Measurements from ENCODE around the gene RGS11.
"Not testable (repeated sequence)": the region's sequence is repeated elsewhere in the genome, so short reads cannot be mapped to it uniquely, and the experiment has no call there.

RGS11 gene

DNA sequence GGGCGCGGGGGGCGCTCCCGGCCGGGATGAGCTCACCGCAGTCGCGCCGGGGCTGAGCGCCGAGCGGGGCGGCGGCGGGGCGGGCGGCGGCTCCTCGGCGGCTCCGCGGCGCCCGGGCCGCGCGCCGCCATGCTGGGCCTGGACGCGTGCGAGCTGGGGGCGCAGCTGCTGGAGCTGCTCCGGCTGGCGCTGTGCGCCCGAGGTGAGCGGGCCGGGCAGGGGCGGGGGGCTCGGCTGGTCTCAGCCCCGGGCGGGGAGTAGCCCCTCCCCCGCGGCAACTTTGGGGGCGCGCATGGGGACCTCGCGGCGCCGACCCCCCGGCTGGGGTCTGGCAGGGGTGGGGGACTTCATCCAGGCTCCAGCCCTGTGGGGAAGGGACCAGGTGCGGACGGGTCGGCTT lies 4.8 kb upstream of the RGS11 start, which contains the start of gene ARHGDIG:
Gene ARHGDIG, plus strand, starts transcription at position 40 of the 400 bp plus-strand sequence. Its CDS starts 90 bp downstream, at position 130.
- no peak for DNase-seq (ENCODE audit: low read depth in 2 of 2)

DNA sequence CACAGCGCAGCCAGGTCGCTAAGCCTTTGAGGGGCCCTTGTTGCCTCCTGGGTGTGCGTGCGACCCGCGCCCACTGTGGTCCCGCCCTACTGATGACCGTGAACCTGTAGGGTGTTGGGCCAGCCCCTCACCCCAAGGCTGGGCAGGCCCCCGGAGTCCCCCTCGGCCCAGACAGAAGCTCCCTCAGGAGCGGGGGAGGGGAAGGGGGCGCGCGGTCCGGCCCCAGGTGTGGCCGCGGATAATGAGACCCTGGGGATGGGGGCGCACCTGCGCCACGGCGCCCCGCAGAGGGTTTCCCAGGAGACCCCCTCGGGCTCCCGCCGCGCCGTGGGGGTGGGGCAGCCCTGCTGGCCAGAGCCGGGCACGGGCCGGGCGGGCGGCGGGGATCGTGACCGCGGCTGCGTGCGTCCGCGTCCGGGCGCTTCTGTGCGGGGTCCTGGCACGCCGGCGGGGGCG lies 4.3 kb upstream of the RGS11 start:
- DNase-seq (ENCODE audit: low read depth in 2 of 2): no peak

DNA sequence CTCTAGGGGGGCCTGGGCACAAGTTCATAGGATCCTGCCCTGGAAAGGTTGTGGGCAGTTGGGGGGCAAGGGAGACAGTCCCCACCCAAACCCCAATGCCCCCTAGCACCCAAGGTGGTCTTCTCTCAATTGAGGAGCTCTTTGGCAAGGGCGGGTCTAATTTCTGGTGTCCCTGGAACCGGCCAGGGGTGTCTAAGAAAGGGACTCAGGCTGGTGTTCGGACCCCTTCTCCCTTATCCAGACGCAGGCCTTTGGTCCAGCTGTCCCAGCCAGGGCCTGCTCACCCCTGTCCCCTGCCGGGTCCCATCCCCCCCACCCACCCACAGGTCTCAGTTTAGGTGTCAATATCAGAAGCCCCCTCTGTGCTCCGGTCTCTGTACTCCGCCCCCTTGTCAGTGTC lies 3.8 kb upstream of the RGS11 start:
- no peak for DNase-seq (ENCODE audit: low read depth in 2 of 2)

DNA sequence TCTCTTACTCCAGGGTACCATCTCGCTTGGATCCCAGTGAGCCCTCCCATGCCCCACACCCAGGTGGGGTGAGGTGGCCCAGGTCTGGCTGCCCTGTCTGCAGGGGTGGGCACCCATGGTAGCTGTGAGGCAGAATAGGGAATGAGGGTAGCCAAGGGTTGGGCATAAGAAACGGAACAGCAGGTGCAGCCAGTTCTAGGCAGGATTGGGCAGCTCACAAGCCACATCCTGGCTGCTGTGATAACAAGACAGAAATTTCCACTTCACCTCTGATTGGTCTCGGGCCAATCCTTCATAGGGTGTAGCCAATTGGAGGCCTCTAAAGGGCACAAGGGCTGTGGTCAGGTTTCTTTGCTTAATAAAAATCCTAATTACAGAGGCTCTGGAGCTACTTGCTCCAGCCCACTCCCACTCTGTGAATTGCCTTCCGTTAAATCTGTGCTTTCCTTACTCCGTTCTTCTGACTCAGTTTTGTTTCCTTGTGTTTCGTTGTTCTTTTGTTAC lies 3.2 kb upstream of the RGS11 start:
- no peak for DNase-seq (ENCODE audit: low read depth in 2 of 2)

DNA sequence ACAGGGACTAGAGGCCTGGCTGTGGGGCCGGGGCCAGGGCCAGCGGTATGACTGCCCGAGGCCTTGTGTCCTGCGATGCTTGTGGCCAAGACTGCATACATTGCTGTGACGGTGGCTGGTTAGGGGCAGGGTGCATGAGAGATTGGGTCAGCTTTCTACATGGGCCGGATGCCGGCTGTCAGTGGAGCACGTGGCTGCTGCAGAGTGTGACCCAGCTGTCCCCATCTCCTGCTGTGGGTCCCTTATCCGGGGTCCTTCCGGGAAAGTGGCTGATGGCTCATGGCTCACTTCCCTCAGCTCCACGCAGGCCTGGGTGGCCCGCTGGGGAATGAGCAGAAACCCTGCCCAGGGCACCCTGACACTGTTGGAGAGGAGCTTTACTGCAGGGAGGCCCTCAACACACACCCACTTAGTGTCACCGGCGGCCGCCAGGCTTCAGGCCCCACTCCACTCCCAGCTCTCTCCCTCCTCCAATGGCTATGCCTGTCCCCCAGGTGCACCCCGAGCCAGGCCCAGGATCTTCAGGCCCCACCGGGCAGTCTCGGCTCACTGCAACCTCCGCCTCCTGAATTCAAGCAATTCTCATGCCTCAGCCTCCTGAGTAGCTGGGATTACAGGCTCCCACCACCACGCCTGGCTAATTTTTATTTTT lies 808 bp upstream of the RGS11 start:
- no peak for DNase-seq (ENCODE audit: low read depth in 2 of 2)

DNA sequence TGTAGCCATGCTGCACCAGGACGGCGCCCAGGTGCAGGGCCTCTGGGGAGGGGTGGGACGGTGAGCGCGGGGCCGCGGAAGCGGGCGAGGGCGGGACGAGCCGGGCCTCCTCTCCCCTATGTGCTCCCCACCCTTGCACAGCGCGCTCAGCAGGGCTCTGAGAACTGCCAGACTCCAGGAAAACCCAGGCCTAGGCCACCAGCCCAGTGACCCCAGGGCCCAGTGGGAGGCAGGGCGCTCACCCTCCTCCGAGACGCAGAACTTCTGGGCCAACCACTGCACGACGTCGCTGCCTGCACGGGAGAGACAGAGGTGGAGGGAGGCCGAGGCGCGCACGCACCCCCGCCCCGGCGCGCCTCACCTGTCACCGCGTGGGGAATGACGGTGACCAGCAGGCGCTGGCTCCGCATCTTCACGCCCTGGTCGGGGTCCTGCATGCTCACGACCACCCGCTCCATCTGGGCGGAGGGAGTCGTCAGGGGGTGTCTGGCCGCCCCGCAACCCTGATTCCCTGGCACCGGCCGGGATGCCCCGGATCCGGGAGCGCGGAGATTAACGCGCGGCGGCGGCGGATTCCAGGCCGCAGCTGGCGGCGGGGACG lies 603 bp downstream of the RGS11 start:
- DNase-seq (ENCODE audit: low read depth in 2 of 2): no peak

DNA sequence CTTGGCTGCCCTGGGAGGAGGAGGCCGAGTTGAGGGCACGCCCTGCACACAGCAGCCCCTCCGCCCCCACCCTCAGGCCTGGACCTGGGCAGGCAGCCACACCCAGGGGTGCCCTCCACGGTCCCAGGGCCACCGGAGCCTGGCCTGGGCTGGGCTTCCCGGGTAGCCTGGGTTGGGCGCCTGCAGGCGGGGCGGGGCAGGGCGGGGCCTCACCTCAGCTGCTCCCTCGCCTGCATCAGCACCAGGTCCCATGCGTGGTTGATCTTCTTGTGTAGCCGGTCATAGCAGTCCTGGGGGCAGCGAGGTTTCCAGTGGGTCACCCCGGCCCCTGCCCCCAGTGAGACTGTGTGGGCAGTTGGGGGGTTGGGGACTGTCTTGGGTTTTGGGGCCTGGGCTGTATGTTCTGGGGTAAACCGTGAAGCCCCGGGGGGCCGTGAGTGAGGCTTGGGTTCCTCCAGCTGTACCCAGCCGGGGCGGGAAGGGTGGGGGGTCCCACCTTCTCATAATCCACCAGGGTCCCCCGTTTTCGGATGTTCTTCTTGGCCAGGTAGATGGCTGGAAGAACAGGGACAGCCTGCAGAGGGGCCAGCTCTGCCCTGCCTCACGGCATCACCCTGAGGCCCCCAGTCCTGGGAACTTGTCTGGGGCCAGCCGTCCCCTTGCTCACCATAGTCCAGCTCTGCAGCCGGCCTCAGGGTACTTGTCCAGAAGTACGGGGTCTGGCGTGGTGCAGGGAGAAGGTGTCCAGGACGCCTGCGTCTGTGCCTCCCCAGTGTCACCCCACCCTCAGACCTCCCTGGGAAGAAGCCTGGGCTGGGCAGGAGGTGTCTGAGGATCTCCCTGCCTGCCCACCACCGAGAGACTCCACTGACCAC lies 2.0 kb downstream of the RGS11 start:
- no peak for DNase-seq (ENCODE audit: low read depth in 2 of 2)

DNA sequence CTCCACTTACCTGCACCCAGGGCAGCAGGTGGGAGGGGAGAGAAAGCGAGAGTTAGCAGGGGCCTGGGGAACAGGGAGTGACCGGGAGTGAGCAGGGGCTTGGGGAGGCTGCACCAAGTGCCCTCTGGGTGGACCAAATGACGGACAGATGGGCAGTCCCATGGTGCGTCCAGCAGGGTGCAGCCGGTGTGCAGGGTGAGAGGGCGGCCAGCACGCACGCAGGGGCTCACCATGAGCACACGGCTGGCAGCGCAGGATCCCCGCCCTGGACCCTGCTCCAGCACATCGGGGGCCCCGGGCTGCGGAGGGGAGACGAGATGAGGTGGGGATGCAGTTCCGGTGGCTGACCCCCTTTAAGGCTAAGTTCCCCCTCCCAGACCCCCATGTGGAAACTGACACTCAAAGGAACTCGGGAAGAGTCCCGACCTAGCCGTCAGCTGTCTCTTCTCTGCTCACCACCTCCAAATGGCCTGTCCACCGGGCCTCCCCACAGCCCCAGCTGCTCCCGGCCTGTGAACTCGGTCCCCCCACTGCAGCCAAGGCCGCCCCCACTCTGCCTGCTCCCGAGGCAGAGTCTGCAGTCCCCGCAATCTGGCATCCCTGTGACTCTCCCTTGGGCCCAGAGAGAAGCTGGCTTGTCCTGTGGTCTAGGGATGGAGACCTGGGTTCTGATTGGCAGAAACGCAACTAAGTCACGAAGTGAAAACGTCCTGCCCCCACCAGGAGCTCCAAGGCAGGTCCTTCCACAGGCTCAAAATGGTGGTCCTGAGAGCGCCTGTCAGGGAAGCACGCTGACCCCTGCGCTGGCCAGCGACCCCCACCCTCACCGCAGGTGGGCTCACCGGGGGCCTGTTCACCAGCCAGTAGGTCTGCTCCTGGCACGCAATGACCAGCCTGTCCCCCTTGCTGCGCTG lies 2.9 kb downstream of the RGS11 start:
- DNase-seq (ENCODE audit: low read depth in 2 of 2): no peak

DNA sequence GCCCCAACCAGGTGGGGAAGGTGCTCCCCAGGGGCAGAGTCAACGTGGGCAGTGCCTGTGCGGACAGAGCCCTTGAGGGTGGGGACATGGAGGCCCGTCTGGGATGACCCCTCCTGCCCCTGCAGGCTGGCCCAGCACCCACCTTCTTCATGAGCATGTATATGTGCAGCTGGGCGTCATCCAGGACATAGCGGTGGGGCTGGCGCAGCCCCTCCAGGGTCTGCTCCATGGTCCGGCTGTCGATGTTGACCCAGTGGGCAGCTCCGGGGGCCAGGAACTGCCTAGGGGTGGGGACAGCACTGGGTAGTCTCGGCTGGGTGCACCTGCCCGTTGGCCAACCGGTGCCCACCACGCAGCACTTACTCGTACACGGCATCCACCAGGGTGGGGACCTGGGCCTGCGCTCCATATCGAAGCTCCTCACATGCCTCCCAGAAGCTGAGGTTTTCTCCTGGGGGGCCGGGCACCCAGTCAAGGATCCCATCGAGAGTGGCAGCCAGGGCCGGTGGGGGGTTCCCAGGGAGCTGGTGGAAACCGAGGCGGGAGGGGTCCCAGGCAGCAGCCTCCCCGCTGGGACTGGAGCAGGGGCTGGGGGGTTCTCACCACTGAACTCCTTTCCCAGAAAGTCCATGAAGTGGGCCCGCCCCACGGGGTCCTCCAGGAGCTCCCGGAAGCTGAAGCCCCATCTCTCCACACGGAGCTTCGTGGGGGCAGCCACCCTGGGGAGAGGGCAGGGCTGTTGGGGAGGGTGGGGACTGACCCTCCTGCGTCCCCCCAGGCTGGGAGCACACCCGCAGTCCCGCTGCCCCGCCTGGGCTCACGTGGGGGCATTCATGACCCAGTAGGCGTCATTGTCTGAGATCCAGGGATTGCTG lies 5.1 kb downstream of the RGS11 start:
- DNase-seq (ENCODE audit: low read depth in 2 of 2): no peak

DNA sequence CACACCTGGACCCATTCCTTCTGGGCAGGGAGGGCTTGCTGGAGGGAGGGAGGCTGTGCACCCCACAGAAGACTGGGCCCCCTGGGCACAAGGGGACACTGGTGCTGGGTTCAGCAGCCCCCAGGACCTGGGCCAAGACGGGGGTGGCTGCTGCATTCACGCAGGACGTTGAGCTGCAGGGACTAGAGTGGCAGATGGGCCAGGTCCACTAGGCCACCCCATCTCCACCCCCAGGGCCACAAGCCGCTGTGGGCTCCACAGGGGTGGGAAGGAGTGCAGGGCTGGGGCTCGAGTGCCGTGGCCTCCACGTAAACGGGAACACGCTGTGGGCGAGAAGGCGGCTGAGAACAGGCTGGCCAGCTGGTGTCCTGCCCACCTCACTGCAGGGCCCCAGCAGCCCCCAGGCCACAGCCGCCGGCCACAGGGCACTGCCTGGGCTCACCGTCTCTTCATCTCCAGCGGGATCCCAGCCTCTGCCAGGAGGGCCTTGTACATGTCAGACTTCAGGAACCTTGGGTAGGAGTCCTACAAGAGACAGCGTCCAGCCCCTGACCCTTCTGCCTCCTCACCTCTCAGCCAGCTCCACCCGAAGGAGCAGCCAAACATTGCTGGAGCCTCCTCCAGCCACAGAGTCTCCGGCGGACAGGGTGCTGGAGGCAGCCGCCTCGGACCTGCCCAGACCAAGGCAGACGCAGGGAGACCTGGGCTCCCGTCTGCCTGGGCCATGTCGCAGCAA lies 6.5 kb downstream of the RGS11 start:
- DNase-seq (ENCODE audit: low read depth in 2 of 2): no peak

DNA sequence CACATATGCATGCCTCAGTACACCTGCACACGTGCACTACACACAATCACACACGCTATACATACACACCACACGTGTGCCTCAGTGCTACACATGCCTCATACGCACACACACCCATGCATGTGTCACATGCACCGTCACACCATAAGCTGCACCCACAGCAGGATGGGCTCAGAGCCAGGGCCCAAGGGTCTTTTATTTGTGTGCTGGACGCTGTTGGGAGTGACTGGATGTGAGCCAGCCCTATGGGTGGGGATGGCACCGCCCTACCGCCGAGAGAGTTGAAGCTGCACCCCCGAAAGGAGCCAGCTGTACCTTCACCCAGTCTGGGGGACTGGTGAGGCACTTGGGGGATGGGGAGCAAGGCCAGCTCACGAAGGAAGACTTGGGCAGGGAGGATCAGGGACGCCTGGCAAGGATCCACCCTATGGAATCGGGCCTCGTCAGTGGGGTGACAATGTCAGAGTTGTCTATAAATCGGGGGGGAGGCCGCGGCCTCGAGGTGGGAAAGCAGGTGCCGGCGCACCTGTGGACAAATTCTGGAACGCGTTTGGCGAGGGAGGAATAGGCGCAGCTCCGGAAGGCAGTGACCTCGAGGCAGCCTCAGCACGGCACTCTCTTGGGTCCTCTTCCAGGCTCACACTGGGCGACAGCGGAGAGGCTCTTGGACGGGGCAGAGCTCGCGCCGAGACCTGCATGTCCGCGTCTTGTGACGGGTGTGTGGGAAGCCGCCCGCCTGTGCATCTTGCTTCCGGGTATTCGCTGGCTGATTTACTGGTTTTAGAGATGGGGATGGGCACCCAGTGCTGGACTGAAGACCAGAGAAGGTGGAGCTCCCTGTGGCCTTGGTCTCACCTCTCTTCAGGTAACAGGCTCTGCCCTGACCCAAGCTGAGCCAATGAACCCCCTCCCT lies 7.3 kb downstream of the RGS11 start:
- DNase-seq (ENCODE audit: low read depth in 2 of 2): no peak

DNA sequence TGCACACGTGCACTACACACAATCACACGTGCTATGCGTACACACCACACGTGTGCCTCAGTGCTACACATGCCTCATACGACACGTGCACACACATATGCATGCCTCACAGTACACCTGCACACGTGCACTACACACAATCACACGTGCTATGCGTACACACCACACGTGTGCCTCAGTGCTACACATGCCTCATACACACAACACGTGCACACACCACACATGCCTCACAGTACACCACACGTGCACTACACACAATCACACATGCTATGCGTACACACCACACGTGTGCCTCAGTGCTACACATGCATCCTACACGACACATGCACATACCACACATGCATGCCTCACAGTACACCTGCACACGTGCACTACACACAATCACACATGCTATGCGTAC lies 8.2 kb downstream of the RGS11 start:
- not testable (repeated sequence) for DNase-seq (ENCODE audit: low read depth in 2 of 2)

DNA sequence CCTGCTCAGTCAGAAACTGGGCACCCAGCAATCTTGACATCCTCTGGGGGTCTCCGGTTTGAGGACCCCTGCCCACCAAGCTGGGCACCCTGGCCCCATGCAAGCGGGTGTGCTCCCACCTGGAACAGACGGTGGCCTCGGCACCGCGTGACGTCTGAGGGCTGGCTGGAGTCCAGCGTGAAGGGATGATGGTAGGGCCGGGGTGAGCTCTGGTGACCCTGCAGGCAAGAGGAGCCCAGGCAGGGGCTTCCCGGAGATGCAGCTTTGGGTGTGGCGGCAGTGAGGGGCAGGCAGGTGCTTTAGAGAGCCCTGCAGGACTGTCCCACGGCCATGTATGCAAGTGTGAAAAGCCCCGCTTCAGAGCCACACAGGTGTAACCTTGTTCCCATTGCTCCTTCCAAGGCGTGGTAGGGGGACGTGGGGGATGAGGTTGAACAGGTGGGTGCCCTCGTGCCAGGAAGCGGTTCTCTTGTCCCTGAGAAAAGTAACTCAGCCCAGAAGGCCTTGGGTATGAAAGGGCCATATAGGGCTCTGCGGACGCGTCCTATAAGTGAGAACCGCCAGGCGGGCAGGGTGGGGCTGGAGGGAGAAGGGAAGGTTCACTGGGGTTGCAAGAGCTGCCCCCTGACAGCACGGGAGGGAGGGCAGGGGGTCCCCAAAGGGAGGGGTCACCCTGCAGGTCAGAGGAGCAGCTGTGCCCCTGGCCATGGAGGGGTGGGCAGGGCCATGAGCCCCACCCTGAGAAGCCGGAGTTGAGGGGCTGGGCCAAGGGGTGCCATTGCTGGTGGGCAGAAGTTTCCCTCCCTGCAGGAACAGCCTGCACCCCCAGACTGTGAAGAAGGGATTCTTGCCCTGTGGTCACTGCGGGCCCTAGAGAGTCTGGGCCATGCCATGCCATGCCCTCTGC lies 9.2 kb downstream of the RGS11 start:
- no peak for DNase-seq (ENCODE audit: low read depth in 2 of 2)

DNA sequence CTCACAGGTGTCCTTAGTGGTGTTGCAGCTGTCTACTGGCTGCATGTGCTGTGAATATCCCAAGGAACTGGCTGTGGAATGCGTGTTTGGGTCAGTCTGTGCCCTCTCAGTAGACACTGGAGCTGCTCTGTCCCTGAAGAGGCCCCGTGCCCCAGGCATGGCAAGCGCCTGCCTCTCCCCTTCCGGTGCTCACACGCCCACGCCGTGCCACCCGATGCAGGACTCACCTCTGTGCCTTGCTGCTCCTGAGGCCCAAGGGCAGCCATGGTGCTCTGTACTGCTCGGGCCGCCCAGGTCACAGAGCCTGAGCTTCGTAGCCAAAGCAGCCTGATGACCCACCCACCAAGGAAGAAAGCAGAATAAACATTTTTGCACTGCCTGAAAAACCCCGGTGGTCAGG lies 10.0 kb downstream of the RGS11 start:
- no peak for DNase-seq (ENCODE audit: low read depth in 2 of 2)

DNA sequence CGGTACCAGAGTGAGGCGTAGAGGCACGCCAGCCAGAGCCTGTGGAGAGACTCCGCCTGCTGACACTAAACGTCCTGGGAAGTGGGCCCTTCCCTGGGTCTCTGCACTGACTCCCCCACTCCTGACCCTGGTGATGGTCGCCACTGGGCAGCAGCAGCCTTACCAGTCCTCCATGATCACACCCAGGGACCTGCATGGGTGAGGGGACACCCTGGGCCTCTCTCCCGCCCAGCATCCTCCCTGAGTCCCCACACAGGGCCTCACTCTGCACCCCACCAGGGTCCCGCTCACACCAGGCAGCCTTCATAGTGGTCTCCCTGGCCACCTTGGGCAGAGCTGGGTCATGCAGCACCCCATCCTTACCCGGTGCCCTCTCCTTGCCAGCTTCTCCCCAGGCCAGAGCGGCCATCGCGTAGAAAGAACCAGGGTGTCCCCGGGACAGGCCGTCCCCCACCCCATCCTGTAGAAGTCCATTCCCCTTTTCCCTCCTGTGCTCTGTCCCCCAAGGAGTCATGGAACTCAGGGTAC lies 10.7 kb downstream of the RGS11 start:
- no peak for DNase-seq (ENCODE audit: low read depth in 2 of 2)

DNA sequence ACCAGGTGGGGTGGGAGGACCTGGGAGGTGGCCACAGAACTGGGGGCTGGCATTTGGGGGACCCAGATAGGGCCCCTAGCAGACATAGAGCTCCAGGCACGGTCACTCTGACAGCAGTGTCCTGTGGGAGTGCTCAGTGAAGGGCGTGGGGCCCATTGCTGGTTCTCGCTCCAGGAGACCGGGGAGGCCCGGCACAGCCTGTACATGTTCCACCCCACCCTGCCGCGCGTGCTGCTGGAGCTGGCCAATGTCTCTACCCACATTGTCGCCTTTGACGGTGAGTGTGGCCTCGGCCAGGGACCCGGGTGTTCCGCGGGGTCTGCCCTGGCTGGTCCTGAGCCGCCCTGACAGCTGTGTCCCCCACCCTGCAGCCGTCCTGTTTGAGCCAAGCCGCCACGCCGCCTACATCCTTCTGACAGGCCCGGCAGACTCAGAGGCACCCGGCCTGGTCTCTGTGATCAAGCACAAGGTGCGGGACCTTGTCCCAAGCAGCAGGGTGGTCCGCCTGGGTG lies 11.2 kb downstream of the RGS11 start:
- no peak for DNase-seq (ENCODE audit: low read depth in 2 of 2)

DNA sequence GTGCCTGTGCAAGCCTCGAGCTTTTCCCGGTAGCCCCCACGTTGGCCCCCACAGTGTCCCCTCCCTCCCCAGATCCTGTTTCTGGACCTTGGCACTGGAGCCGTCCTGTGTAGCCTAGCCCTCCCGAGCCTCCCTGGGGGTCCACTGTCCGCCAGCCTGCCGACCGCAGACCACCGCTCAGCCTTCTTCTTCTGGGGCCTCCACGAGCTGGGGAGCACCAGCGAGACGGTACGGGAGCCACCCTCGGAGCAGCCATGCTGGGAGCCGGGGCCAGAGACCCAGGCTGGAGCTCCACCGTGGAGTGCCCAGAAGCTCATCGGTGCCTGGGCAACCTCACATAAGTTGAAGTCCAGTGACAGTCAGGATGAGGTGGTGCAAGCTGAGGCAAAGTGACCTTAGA lies 11.8 kb downstream of the RGS11 start:
- no peak for DNase-seq (ENCODE audit: low read depth in 2 of 2)
